Hematopoietic multipotent progenitor cell treated with erythropoietin and hydrocortisone succinate and interleukin-3 and kit ligand, for 8 days (in vitro differentiated cells): ENCODE data around the gene JAK3.

Source experiments
- DNase-seq: peaks from one replicate; pipeline ENCODE4 v3.0.0-alpha.2; 2015

The JAK3 gene

DNA sequence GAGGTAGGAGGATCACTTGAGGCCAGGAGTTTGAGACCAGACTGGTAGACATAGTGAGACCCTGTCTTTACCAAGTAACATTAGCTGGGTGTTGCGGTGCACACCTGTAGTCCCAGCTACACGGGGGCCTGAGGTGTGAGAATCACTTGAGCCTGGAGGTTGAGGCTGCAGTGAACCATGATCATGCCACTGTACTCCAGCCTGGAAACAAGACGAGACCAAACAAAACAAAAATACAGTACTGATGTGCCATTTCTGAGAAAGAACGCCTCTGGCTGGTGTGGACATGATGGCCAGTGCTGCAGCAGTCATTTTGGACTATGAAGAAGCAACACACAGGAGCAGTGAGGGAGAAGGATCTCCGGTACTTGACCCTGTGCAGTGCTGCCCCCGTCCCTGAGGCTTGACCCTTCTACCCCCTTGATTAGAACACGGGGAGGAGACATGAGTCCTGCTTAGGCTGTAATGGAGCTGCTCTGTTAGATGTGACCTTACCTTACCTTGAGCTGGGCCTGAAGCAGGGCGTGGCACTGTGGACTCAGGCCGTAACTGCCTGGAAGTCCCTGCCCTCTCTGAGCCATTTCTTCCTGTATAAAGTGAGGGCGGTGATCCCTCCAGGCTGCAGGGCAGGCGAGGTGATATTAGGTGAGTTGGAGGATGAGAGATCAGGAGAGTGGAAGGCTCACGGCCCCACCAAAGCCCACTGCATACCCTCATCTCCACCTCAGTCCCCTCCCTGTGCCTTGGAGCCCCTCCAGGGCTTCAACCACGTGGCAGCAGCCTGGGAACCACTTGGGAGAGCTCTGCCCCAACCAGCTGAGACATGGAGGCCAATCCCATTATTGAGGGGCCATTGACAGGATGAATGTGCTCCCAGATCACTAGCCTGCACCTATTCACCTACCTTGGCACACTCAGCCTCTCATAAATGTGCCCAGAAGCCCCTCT lies 17.9 kb upstream of the JAK3 start:
- DNase-seq, result peak; percentile 61

DNA sequence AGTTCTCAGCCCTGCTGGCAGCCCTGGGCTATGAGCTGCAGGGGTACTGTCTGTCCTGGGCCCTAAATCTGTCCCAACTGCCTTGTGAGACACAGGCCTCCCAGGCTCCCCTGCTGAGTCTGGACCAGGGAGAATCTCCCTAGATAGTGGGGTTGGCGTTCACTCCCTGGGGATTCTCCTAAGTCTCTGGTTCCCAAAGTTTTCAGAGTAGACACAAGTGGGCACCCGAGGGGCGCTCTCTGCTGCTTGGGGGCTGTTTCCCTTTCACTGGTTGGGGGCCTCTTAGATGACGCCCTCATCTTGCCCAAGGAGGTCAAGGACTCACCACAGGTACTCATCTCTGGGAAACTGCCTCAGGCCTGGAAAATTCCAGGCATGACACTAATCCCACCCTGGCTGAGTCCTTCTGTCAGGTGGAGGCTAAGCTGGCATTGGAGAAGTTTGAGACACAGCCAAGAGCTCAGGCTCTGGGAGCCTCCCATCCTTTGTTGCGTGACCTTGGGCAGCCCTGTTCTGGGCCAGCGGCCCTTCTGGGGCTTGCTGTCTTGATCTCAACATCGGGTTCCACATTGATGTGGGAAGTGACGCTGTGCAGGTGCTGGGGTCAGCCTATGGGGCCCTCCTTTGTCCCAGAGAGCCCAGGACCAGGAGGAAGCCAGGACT lies 15.9 kb upstream of the JAK3 start:
- no peak for DNase-seq

- DNase-seq, result no peak
Measured at GRCh38 chr19:17862711-17863519, 15.1 kb upstream of the JAK3 start.

- no peak for DNase-seq
Measured at GRCh38 chr19:17861542-17862402, 14.0 kb upstream of the JAK3 start.

GRCh38 chr19:17860993-17861360 lies 13.2 kb upstream of the JAK3 start:
- no peak for DNase-seq

DNA sequence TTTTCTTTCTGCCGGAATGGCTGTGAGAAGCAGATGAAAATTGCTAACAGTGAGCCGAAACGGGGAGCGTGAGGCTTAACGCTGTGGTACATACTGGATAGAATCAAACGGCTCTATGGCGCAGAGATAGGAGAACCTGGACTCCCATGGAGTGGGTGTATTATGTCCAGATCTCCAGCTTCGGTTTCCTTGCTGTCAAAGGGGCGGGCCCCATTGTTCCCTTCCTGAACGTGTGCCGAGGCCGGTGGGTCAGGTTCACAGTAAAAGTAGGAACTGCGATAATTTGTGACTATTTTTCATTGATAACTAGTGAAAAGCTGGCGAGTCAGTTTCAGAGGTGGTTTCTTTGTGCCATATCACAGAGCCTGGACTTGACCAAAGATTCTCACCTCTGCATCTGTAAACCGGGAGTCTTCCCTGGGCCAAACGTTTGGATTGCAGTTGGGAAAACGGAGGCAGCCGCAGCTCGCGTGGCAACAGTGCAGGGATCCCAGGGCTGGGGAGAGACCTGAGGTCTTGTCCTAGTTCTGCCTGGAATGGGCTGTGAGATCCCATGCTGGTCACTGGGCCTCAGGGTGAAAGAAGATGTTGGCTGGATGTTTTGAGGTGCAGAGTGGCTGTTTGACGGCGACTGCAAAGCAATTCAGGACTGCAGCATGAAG lies 12.7 kb upstream of the JAK3 start:
- DNase-seq, result peak; percentile 30

GRCh38 chr19:17859533-17860330 lies 11.9 kb upstream of the JAK3 start, which contains the start of gene RPL18A:
Gene RPL18A (plus strand): TSS chr19:17859910. CDS start chr19:17859957, 47 bp downstream.
- DNase-seq, result peak; percentile 100

DNA sequence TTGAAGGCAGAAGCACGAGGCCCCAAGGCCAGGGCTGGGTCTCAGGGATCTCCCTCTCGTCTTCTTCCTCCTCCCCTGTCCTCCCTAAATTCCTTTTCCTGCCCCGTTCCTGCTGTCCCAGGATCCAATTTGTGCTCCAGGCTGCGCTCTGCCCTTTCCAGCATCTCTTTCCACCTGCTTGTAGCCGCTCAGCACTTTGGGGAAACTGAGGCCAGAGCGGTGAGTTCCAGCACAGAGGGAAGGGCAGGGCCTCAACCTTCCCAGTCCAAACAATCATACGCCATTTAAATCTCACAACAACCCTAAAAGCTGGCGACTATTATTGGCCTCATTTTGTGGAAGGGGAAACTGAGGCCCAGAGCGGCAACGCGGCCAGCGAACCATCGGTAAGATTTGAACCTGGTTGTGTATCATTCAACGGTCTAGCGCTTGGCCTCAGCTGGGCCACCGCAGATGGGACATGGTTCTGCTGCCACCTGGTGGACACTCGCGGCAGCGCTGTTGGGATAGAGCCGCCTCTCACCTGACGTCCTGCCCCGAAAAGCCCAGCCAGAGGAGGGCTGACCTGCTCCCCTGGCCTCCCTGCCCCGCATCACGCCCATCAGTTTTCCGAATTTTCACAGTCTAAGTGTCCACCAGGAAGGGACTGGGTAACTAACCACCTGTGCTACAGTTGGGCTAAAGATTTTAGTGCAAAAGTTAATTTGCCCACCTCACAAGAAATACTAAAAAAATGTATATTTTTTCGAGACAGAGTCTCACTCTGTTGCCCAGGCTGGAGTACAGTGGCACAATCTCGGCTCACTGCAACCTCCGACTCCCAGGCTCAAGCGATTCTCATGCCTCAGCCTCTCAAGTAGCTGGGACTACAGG lies 7.7 kb upstream of the JAK3 start:
- DNase-seq, result peak; percentile 79

- DNase-seq, result no peak
Measured at GRCh38 chr19:17854061-17854460, 6.3 kb upstream of the JAK3 start.

- DNase-seq, result no peak
Measured at GRCh38 chr19:17848595-17849292, 962 bp upstream of the JAK3 start.

DNA sequence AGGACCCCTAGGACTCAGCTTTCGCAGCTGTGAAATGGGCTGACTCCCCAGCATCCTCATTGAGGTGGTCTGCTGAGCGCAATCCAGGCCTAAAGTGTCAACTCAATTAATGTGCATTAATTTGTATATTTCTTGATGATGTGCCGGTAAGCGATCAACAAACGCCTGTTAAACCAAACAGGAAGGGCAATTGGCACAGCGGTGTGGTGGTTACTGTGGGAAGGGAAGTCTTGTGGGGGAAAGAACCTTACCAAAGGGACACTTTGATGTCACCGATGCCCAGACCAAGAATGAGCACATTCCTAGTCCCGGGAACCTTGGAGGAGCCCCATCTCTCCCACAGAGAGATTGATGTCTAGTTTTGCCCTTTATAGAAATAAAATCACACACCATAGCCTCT lies 1.6 kb downstream of the JAK3 start:
- no peak for DNase-seq

- DNase-seq, result no peak
Measured at GRCh38 chr19:17843908-17844490, 3.8 kb downstream of the JAK3 start.

DNA sequence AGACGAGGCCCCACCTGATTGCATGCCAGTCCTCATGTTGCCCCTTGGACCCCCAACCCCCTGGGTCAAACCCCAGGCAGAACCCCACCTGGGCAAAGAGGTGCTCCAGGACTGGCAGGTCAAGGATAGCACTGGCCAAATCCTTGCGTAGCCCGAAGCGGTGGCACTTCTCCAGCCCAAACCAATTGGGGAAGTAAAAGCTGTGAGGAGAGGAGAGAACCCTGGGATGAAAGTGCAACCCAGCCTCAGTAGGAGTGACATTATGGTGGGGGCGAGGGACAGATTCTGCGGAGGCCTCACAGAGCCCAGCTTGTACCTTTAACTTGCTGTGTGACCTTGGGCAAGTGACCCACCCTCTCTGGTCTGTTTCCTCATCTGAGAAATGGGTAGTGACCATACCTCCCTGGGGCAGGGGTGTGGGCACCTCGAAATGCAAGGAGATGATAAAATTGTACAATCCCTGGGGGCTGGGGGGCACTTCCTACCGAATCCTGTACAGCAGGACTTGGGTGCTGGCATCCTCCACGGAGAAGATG lies 4.4 kb downstream of the JAK3 start:
- DNase-seq, result no peak

DNA sequence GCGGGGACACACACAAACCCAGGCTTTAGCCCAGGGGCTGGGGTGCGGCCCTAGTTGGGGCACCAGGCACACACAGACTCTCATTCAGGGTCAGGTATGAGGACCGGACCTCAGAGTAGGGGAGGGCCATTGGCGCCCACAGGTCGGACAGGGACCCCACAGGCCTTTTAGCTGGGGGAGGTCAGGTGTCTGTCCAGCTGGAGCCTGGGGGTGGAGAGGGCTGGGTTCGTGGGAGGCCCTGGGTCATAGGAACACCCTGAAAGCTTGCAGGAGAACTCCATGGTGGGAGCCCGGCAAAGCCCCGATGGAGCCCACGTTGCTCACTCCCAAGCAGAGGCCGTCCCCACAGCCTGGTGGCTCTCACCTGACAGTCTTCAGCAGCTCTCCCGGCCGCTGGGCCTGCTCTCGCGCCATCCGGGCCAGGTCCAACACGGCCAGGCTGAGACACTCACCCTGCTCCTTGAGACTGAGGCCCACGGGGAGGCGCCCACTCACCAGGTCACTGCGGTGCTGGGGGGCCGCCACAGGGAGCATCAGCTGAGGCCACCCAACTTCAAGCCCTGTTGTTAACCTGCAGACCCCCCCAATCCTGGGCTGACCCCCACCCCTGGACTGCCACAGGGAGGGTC lies 5.0 kb downstream of the JAK3 start:
- DNase-seq, result no peak

GRCh38 chr19:17841810-17842662 lies 5.7 kb downstream of the JAK3 start:
- DNase-seq, result no peak

- DNase-seq, result no peak
Measured at GRCh38 chr19:17841371-17841809, 6.4 kb downstream of the JAK3 start.

DNA sequence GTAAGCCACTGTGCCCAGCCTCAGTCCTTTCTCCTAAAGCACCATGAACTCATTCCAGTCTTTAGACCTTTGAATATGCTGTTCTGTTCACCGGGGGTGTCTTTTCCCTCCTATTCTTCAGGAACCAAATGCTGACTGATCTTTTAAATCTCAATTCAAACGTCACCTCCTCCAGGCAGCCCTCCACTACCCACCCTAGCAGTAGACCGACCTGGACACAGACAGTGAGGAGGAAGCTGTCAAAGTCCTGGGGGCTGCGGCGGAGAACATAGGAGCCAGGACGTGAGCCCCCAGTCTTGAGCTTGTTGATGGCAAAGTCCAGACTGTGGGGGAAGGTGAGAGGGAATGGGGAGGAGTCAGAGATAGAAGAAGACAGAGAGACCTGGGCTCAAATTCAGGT lies 7.8 kb downstream of the JAK3 start:
- no peak for DNase-seq
